ENCODE results near the gene PHLDB2.

- TF ChIP-seq, protein P1, sequence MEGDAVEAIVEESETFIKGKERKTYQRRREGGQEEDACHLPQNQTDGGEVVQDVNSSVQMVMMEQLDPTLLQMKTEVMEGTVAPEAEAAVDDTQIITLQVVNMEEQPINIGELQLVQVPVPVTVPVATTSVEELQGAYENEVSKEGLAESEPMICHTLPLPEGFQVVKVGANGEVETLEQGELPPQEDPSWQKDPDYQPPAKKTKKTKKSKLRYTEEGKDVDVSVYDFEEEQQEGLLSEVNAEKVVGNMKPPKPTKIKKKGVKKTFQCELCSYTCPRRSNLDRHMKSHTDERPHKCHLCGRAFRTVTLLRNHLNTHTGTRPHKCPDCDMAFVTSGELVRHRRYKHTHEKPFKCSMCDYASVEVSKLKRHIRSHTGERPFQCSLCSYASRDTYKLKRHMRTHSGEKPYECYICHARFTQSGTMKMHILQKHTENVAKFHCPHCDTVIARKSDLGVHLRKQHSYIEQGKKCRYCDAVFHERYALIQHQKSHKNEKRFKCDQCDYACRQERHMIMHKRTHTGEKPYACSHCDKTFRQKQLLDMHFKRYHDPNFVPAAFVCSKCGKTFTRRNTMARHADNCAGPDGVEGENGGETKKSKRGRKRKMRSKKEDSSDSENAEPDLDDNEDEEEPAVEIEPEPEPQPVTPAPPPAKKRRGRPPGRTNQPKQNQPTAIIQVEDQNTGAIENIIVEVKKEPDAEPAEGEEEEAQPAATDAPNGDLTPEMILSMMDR (IDR thresholded peaks at IDR 0.05): no peak
- TF ChIP-seq POLR2A (IDR thresholded peaks at IDR 0.05): no peak
These were observed 8.9 kb downstream of the PHLDB2 start for GRCh38 chr3:111867889-111868426.
